Thoracic aorta (tissue), 2 donors: ENCODE measurements around the gene POU2F1. TPM values are rescaled to one million over a fixed set of nuclear protein-coding genes. Genes with fewer than 3 reads are reported as not detected.

Experiments
- ATAC-seq: fragments of 150-250 bp; one replicate; pipeline ENCODE4 v1.8.0; 2017; ENCODE audit warnings: low read depth; ENCODE audit not compliant: insufficient number of reproducible peaks, low FRiP score
- DNase-seq: peaks from one replicate; pipeline ENCODE4 v3.0.0-alpha.2; 2020; ENCODE audit warnings: low spot score
- H3K27ac ChIP-seq, 2 donors: fragments of 200-600 bp; sonication (generic); 1 replicate in 1 of 2; 2 replicates in 1 of 2; pipeline ENCODE4 v1.5.1; 2016; ENCODE audit warnings: mild to moderate bottlenecking in 2 of 2, moderate library complexity in 2 of 2
- H3K27me3 ChIP-seq: fragments of 200-600 bp; sonication (generic); replicated peaks from 2 replicates; pipeline ENCODE4 v1.6.0; 2016; ENCODE audit warnings: mild to moderate bottlenecking; ENCODE audit not compliant: insufficient read depth
- H3K36me3 ChIP-seq: fragments of 200-600 bp; sonication (generic); one replicate; pipeline ENCODE4 v1.5.1; 2016
- H3K4me1 ChIP-seq, 2 donors: fragments of 200-600 bp; sonication (generic); 1 replicate in 1 of 2; 2 replicates in 1 of 2; pipeline versions ENCODE4 v1.5.1 to v1.6.0; 2016; ENCODE audit warnings: low read depth in 2 of 2, mild to moderate bottlenecking in 1 of 2; ENCODE audit not compliant: control insufficient read depth in 1 of 2
- H3K4me3 ChIP-seq: fragments of 200-600 bp; sonication (generic); 2 replicates; pipeline ENCODE4 v1.5.1; 2016; ENCODE audit warnings: mild to moderate bottlenecking
- H3K9me3 ChIP-seq: fragments of 200-600 bp; sonication (generic); 2 replicates; pipeline ENCODE4 v1.5.1; 2016
- total RNA-seq, 2 donors: library from RNA; depleted of rRNA; stranded (reverse); fragments of >200 nt; gene quantifications; one replicate each; pipeline versions ENCODE4 v1.1.0 to v1.2.3, GENCODE V29; 2016
- TF ChIP-seq, protein P1 (sequence below): fragments of 200-600 bp; sonication (generic); IDR thresholded peaks from one replicate; pipeline ENCODE4 v1.5.1; 2019; ENCODE audit warnings: antibody characterized with exemption

The POU2F1 gene
- total RNA-seq, 2 donors from 2014 or later, result 15.3 to 25.5 TPM

DNA sequence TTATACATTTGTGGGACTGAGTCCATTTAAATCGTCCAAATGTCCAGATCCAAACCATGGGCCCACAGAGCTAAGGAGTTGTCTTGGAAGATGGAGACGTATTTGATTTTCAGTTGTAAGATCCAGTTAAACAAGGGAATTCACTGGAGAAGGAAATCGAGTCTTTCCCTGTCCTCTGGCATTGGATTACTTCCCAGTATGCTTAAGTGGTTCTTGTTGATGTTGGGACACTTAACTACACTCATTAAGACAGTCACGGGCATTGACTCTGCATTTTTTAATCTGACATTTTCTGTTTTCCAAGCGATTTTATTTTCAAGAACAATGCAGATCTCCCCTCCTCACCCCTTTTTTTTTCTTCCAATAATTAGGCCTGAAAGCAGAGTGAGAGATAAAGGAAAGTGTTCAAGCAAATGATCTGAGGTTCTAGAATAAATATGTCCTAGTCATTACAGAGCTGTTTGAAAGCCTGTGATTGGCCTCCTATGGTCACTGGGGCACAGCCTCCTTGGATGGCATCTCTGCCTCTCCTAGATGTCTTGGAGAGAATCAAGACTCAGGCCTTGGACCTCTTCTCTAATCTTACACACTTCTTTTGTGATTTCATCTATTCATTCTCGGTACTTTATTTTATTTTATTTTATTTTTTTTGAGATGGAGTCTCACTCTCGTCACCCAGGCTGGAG, 248.7 kb downstream of the POU2F1 start:
- TF ChIP-seq, protein P1, sequence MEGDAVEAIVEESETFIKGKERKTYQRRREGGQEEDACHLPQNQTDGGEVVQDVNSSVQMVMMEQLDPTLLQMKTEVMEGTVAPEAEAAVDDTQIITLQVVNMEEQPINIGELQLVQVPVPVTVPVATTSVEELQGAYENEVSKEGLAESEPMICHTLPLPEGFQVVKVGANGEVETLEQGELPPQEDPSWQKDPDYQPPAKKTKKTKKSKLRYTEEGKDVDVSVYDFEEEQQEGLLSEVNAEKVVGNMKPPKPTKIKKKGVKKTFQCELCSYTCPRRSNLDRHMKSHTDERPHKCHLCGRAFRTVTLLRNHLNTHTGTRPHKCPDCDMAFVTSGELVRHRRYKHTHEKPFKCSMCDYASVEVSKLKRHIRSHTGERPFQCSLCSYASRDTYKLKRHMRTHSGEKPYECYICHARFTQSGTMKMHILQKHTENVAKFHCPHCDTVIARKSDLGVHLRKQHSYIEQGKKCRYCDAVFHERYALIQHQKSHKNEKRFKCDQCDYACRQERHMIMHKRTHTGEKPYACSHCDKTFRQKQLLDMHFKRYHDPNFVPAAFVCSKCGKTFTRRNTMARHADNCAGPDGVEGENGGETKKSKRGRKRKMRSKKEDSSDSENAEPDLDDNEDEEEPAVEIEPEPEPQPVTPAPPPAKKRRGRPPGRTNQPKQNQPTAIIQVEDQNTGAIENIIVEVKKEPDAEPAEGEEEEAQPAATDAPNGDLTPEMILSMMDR, result no peak
- H3K4me3 ChIP-seq, result no peak overlapping the region

DNA sequence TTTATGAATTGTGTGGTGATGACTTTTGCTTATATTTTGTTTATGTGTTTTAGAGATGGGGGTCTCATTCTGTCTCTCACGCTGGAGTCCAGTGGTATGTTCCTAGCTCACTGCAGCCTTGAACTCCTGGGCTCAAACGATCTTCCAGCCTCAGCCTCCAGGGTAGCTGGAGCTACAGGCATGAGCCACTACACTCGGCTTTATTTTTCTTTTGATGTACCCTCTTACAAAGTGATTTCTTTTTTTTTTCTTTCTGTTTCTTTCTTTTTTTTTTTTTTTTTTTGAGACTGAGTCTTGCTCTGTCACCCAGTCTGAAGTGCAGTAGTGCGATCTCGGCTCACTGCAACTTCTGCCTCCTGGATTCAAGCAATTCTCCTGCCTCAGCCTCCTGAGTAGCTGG, 250.9 kb downstream of the POU2F1 start:
- H3K27ac ChIP-seq, result no peak overlapping the region
- no peaks in the 10 kb centered on the region for H3K9me3 ChIP-seq
- no peak for DNase-seq
- no peaks in the 10 kb centered on the region for H3K4me1 ChIP-seq
- H3K27me3 ChIP-seq, result no peaks in the 10 kb centered on the region
- TF ChIP-seq, protein P1, result no peak
- H3K36me3 ChIP-seq, result no peaks in the 10 kb centered on the region
- H3K4me3 ChIP-seq, result no peak overlapping the region
- no peak for ATAC-seq

More for the DNA sequence above, 248.7 kb downstream of the POU2F1 start:
- H3K27me3 ChIP-seq, result no peaks in the 10 kb centered on the region
- no peaks in the 10 kb centered on the region for H3K9me3 ChIP-seq
- H3K27ac ChIP-seq, result no peak overlapping the region
- H3K4me1 ChIP-seq, result no peaks in the 10 kb centered on the region
- no peaks in the 10 kb centered on the region for H3K36me3 ChIP-seq
- ATAC-seq (no peak), DNase-seq (no peak)

DNA sequence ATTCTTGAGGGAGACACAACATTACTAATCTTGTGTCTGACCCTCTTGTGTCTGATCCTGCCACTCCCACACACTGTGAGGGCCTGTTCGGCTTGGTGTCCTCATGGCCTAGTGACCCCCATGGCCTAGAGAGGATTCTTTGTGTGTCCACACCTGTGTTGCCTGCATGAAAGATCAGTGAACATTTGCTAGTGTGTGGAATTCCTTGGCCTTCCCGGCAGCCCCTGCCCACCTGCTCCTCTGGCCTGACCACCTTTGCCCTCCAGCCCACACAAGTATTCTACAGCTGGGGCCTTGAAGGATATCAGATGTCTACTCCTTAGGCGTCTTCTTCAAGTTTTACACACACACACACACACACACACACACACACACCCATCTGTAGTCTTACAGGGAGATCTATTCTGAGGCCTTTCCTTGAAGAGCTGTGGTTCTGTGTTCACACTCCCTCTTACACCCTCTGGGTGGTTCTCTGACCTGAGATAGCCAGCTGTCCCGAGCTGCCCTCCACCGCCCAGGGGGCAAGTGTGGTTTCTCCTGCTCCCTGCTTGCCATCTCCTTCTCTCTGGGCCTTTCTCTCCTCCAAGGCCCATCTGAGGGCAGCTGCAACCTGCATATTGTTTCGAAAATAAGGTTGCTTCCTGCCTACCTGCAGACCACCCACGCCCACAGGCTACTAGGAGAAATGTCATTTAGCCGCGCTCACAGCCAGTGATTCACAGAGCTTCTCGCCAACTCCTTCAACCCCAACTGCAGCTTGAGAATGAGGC, 252.3 kb downstream of the POU2F1 start:
- TF ChIP-seq, protein P1, result no peak
- no peak for ATAC-seq
- no peak overlapping the region for H3K27ac ChIP-seq
- H3K36me3 ChIP-seq, result no peaks in the 10 kb centered on the region
- H3K27me3 ChIP-seq, result no peaks in the 10 kb centered on the region
- no peaks in the 10 kb centered on the region for H3K4me1 ChIP-seq
- no peak overlapping the region for H3K4me3 ChIP-seq
- H3K9me3 ChIP-seq, result no peaks in the 10 kb centered on the region
- DNase-seq, result no peak

DNA sequence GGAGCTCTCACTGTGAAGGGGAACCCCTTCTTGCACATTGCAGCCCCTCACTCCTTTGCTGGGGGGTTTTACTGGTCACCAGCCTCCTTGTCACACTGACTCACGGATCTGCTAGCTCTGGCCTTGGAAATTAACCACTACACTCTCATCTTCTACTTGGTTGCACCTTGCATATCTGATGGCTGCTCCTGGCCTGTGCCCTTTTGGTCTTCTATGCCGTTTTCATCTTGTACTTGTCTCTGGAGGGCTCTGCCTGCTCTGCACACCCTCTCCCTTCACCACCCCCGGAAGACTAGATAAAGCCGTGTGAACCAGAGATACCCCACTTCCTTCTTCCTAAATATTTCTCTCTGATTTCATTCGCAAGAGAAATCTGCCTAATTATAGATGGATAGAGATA, 253.1 kb downstream of the POU2F1 start:
- Histone ChIP-seq H3K27me3 (no peaks in the 10 kb centered on the region), H3K9me3 (no peaks in the 10 kb centered on the region), H3K36me3 (no peaks in the 10 kb centered on the region), H3K4me3 (no peak overlapping the region), H3K4me1 (no peaks in the 10 kb centered on the region), H3K27ac (no peak overlapping the region)
- no peak for ATAC-seq
- no peak for DNase-seq
- TF ChIP-seq, protein P1, result no peak

DNA sequence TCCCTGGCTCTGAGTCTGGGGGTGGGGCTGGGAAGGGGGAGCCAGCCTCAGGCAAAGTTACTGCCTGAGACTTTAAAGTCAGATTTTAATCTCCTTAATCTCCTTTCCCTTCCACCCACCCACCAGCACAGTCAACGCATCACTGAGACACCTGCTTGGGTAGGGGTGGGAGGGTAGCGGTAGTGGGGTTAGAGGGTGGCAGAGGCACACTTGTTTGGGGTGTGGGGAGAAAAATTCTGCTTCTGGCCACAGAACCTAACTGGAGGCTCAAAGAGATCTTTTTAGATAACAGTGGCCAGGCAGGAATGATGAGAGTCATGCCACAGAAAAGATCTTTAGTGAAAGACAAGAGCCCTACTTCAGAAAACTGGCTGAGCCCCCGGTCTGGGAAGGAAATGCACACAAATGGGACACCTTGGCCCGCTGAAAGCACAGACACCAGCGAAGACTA, 253.5 kb downstream of the POU2F1 start:
- H3K27ac ChIP-seq, result no peak overlapping the region
- TF ChIP-seq, protein P1, result no peak
- H3K9me3 ChIP-seq, result no peaks in the 10 kb centered on the region
- DNase-seq (no peak), ATAC-seq (no peak)
- no peaks in the 10 kb centered on the region for H3K36me3 ChIP-seq
- H3K27me3 ChIP-seq, result no peaks in the 10 kb centered on the region
- H3K4me1 ChIP-seq, result no peaks in the 10 kb centered on the region
- no peak overlapping the region for H3K4me3 ChIP-seq
